Measurements from ENCODE around the gene F11. TPM values are rescaled to one million over a fixed set of nuclear protein-coding genes. Genes with fewer than 3 reads are reported as not detected.
"Not testable (repeated sequence)": the region's sequence is repeated elsewhere in the genome, so short reads cannot be mapped to it uniquely, and the experiment has no call there.

F11 gene
- total RNA-seq, 1 donor, result not detected

DNA sequence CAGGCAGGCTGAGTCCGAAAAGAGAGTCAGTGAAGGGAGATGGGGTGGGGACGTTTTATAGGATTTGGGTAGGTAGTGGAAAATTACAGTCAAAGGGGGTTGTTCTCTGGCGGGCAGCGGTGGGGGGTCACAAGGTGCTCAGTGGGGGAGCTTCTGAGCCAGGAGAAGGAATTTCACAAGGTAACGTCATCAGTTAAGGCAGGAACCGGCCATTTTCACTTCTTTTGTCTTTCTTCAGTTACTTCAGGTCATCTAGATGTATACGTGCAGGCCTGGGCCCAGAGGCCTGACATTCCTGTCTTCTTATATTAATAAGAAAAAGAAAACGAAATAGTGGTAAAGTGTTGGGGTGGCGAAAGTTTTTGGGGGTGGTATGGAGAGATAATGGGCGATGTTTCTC lies 24.0 kb upstream of the F11 start:
- H3K4me3 ChIP-seq (ENCODE audit: low read length); H3K9me3 ChIP-seq (ENCODE audit: low read depth, low read length); H3K27me3 ChIP-seq (ENCODE audit: insufficient read depth, low read length); H3K4me1 ChIP-seq (ENCODE audit: insufficient read depth, low read length): not testable (repeated sequence)

DNA sequence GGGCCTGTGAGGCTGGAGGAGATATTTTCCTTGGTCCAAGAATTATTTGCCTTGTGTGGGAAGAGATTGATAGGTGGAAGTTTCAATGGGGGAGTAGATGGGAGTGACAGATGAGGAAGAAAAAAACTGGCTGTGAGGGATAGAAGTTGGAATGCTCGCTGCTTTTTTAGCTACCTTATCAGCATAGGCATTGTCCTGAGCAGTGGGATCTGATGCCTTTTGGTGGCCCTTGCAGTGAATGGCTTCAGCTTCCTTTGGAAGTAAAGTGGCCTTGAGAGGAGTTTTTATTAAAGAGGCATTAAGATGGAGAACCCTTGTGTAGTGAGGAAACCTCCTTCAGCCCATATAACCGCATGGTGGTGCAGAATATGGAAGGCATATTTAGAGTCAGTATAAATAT lies 22.7 kb upstream of the F11 start:
- Histone ChIP-seq H3K4me1 (ENCODE audit: insufficient read depth, low read length) (no peaks in the 10 kb centered on the region), H3K27me3 (ENCODE audit: insufficient read depth, low read length) (no peaks in the 10 kb centered on the region), H3K9me3 (ENCODE audit: low read depth, low read length) (no peaks in the 10 kb centered on the region), H3K4me3 (ENCODE audit: low read length) (no peak overlapping the region)

DNA sequence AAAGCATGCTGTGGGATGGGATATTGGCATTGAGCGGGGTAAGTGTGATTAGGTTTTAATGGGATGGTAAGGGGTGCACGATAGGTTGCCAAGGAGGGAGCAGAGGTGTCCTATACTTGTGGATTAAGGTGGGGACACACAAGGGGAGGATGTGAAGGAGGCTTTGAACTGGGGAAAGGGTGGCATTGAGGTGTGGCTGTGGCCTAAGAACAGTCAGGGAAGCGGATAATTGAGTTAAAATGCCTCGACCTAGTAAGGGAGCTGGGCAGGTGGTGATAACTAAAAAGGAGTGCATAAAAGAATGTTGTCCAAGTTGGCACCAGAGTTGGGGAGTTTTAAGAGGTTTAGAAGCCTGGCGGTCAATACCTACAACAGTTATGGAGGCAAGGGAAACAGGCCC lies 21.2 kb upstream of the F11 start:
- Histone ChIP-seq H3K9me3 (ENCODE audit: low read depth, low read length) (no peaks in the 10 kb centered on the region), H3K4me1 (ENCODE audit: insufficient read depth, low read length) (no peaks in the 10 kb centered on the region), H3K27me3 (ENCODE audit: insufficient read depth, low read length) (no peaks in the 10 kb centered on the region), H3K4me3 (ENCODE audit: low read length) (no peak overlapping the region)

DNA sequence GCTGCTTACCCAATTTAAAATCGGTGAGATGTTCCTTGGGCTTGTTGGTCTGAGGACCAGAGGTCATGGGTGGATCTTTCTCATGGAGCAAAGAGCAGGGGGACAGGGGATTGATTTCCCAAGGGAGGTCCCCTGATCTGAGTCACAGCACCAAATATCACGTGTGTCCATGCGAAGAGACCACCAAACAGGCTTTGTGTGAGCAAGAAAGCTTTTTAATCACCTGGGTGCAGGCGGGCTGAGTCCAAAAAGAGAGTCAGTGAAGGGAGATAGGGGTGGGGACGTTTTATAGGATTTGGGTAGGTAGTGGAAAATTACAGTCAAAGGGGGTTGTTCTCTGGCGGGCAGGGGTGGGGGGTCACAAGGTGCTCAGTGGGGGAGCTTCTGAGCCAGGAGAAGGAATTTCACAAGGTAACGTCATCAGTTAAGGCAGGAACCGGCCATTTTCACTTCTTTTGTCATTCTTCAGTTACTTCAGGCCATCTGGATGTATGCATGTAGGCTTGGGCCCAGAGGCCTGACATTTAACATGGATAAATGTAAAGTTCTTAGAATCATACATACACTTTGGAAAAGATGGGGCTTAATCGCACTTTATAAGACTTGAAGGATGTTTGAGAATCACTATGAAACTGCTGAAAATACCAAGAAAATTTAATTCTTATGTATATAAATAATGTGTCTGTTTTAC lies 18.8 kb upstream of the F11 start:
- H3K27me3 ChIP-seq (ENCODE audit: insufficient read depth, low read length); H3K4me3 ChIP-seq (ENCODE audit: low read length); H3K9me3 ChIP-seq (ENCODE audit: low read depth, low read length); H3K4me1 ChIP-seq (ENCODE audit: insufficient read depth, low read length): not testable (repeated sequence)

DNA sequence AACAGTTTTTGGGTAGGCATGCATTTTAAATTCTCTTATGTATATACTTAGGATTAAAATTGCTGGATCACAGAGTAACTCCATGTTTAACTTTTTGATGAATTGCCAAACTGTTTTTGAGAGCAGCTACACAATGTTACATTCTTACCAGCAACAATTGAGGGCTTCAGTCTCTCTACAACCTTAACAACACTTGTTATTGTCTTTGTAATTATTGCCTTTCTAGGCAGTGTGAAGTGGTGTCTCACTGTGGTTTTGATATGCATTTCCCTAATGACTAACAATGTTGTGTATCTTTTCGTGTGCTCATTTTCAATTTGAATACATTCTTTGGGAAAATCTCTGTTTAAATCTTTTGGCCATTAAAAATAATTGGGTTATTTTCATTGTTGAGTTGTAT lies 17.3 kb upstream of the F11 start:
- Histone ChIP-seq H3K27me3 (ENCODE audit: insufficient read depth, low read length) (no peaks in the 10 kb centered on the region), H3K4me1 (ENCODE audit: insufficient read depth, low read length) (no peaks in the 10 kb centered on the region), H3K4me3 (ENCODE audit: low read length) (no peak overlapping the region), H3K9me3 (ENCODE audit: low read depth, low read length) (no peaks in the 10 kb centered on the region)

DNA sequence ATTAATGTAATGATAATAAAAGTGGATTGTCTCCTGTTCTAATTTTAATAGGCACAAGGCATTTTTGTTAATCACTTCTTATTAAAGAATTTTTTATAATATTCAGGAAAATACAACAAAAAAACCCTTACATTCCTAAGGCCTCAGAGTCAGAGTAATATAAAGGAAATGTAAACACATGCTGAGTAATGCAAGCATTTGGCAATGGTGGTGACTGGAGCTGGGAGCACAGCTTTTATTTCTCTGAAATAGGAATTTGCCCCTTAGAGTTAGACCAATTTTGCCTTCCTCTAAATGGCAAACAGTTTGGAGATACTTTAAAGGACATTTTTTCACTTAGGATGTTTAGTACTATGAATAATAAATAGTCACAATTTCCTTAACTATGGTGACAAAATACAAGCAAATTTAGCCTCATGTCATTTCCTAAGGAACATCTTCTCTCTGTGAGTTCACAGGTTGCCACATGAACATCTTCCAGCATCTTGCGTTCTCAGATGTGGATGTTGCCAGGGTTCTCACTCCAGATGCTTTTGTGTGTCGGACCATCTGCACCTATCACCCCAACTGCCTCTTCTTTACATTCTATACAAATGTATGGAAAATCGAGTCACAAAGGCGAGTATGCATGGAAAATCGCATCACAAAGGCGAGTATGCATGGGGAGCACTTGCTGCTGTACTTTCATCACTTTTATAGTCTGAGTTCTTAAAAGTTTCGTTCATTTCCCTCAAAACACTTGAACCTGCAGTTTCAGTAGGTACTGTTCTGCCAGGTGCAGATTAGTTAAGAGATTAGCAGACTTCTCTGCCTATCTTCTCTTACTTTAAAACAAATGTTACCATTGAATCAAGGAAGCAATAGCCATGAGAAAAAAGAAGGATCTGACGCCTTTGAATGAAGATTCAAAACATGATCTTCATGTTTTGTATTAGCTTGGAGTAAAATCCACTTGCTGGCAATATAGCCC lies 15.9 kb upstream of the F11 start:
- Histone ChIP-seq H3K27me3 (ENCODE audit: insufficient read depth, low read length) (no peaks in the 10 kb centered on the region), H3K9me3 (ENCODE audit: low read depth, low read length) (no peaks in the 10 kb centered on the region), H3K4me3 (ENCODE audit: low read length) (no peak overlapping the region), H3K4me1 (ENCODE audit: insufficient read depth, low read length) (no peaks in the 10 kb centered on the region)

DNA sequence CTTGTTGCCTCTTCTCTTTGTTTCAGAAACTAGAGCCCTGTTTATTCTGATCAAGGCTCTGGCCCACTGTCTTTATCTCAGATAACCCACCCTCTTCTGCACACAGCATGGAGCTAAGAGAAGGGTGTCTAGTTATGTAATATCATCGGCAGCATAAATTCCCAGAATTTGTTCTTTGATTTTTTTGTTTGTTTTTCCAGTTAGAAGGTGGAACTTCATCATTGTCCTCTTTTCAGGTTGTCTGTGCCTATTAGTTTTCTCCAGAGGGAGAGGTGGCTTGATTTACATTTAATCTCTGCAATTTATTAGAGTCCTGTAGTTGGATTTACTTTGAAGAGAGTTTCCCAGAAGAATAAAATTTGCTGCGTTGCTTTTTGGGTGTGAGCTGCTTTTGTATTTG lies 15.2 kb upstream of the F11 start:
- H3K9me3 ChIP-seq (ENCODE audit: low read depth, low read length), result no peaks in the 10 kb centered on the region
- no peaks in the 10 kb centered on the region for H3K4me1 ChIP-seq (ENCODE audit: insufficient read depth, low read length)
- H3K4me3 ChIP-seq (ENCODE audit: low read length), result no peak overlapping the region
- no peaks in the 10 kb centered on the region for H3K27me3 ChIP-seq (ENCODE audit: insufficient read depth, low read length)

DNA sequence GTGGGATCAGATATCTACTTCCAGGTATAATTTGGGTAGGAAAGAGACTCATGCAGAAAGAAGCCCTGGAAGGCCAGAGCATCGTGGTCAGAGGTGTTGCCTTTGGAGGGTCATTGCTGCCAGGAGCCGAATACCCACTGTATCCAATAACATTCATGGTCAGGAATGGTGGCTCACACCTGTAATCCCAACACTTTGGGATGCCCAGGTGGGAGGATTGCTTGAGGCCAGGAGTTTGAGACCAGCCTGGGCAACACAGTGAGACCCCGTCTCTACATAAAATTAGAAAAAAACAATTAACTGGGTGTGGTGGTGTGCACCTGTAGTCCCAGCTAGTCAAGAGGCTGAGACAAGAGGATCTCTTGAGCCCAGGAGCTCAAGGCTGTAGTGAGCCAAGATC lies 10.9 kb upstream of the F11 start:
- Histone ChIP-seq H3K4me1 (ENCODE audit: insufficient read depth, low read length) (no peaks in the 10 kb centered on the region), H3K27me3 (ENCODE audit: insufficient read depth, low read length) (no peaks in the 10 kb centered on the region), H3K9me3 (ENCODE audit: low read depth, low read length) (no peaks in the 10 kb centered on the region), H3K4me3 (ENCODE audit: low read length) (no peak overlapping the region)

DNA sequence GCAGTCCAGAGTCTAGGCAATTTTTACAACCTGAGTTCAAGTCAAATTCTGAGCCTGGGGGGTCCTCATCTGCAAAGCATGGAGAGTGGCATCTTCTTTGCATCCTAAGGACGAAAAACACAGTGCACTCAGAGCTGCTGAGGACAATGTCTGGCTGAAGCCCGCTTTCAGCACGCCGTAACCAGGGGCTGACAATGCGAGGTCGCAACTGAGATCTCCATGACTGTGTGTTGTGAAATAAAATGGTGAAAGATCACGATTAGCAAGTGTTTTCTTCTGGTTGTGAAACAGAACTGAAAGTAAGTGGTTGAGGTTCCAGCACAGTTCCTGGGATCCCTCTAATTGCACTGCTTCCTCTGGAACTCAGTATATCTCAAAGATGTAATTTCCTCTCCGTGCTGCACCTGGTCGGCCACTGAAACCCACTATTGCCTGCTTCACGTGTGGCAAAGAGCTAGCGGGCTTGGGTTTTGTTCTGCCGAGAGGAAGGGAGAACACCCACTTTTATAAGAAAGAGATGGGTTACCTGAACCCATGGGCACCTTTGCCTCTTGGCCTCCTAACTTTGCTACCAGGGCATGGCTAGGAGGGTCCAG lies 7.7 kb upstream of the F11 start:
- H3K4me1 ChIP-seq (ENCODE audit: insufficient read depth, low read length), result no peaks in the 10 kb centered on the region
- no peaks in the 10 kb centered on the region for H3K27me3 ChIP-seq (ENCODE audit: insufficient read depth, low read length)
- H3K4me3 ChIP-seq (ENCODE audit: low read length), result no peak overlapping the region
- no peaks in the 10 kb centered on the region for H3K9me3 ChIP-seq (ENCODE audit: low read depth, low read length)

DNA sequence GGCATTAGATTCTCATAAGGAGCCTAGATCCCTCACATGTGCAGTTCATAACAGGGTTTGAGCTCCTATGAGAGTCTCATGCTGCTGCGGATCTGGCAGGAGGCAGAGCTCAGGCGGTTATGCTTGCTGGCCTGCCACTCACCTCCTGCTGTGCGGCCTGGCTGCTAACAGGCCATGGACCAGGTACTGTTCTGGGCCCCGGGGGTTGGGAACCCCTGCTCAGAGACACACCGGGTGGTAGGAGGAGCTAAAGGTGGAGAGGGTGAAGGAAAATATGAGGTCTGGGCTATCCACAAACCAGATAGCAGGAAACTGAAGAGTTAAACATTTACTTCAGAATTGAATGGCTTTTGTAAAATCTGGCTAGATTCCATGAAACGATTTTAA lies 5.9 kb upstream of the F11 start:
- no peaks in the 10 kb centered on the region for H3K4me1 ChIP-seq (ENCODE audit: insufficient read depth, low read length)
- H3K9me3 ChIP-seq (ENCODE audit: low read depth, low read length), result no peaks in the 10 kb centered on the region
- no peak overlapping the region for H3K4me3 ChIP-seq (ENCODE audit: low read length)
- no peaks in the 10 kb centered on the region for H3K27me3 ChIP-seq (ENCODE audit: insufficient read depth, low read length)

DNA sequence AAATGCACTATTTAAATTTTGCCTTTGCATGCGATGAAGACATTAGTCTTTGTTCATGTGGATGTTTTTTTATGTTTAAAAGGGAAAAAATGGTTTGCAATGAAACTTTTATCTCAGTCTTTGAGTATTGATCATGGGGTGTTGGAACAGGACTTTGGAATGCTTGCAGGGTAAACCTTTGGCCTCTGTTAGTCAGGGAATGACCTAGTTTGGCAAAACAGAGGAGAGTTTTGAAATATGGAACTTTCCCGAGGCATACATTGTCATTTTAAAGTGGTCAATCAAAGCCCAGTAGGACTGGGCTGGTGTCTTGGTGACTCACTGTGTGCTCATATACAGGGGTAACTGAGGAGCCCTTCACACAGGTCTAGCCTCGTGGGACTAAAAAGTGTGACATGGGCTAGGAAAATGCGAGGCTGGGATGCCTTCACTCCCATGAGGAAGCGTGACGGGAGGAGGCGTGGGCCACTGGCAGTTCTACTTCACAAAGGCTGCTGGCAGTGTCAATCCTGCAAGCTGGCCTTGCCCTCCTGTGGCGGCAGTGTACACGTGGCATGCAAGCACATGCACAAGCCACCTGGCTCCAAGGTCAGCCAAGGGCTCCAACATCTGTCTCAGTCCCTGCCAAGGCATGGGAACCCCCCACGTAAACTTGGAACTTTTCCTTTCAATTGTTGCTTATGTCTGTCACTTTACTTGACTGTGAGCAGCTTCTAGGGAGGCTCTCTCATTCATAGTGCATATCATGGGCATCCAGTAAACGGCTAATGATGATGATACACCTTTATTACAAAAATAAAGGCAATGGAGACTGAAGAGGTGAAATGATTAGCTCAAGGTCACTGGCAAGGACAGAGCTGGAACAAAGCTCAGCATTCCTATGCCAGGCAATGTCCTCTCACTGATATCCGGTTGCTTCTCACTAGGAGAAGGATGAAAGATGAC lies 5.2 kb upstream of the F11 start:
- H3K9me3 ChIP-seq (ENCODE audit: low read depth, low read length), result no peaks in the 10 kb centered on the region
- no peaks in the 10 kb centered on the region for H3K4me1 ChIP-seq (ENCODE audit: insufficient read depth, low read length)
- no peaks in the 10 kb centered on the region for H3K27me3 ChIP-seq (ENCODE audit: insufficient read depth, low read length)
- no peak overlapping the region for H3K4me3 ChIP-seq (ENCODE audit: low read length)

DNA sequence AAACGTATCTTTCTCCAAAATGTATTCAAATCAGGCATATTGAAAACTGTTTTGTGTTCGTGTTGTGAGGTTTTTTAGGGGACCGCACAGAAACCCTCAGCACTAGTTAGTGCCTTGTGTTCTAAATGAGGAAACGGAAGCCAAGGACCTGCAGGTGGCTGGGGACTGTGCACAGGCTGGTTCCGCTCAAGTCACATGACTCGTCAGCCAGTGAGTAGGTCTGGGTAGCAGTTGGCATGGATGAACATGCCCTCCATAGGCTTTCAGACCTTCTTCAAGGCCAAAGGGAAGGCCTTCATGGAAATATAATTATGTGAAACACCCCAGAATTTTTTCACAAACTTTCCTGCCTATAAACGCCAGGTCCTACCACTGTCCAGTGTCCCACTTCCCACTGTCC lies 1.3 kb upstream of the F11 start:
- no peak overlapping the region for H3K4me3 ChIP-seq (ENCODE audit: low read length)

DNA sequence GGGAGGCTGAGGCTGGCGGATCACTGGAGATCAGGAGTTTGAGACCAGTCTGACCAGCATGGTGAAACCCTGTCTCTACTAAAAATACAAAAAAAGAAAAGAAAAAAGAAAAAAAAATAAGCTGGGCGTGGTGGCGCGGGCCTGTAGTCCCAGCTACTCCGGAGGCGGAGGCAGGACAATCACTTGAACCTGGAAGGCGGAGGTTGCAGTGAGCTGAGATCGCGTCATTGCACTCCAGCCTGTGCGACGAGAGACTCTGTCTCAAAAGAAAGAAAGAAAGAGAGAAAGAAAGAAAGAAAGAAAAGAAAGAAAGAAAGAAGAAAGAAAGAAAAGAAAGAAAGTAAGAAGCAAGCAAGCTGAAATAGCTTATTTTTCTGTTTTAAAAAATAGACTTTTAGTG lies 739 bp upstream of the F11 start:
- H3K4me3 ChIP-seq (ENCODE audit: low read length); H3K9me3 ChIP-seq (ENCODE audit: low read depth, low read length); H3K4me1 ChIP-seq (ENCODE audit: insufficient read depth, low read length): not testable (repeated sequence)

More for the DNA sequence above, 1.3 kb upstream of the F11 start:
- Histone ChIP-seq H3K27me3 (ENCODE audit: insufficient read depth, low read length) (no peaks in the 10 kb centered on the region), H3K4me1 (ENCODE audit: insufficient read depth, low read length) (no peaks in the 10 kb centered on the region), H3K9me3 (ENCODE audit: low read depth, low read length) (no peaks in the 10 kb centered on the region)

DNA sequence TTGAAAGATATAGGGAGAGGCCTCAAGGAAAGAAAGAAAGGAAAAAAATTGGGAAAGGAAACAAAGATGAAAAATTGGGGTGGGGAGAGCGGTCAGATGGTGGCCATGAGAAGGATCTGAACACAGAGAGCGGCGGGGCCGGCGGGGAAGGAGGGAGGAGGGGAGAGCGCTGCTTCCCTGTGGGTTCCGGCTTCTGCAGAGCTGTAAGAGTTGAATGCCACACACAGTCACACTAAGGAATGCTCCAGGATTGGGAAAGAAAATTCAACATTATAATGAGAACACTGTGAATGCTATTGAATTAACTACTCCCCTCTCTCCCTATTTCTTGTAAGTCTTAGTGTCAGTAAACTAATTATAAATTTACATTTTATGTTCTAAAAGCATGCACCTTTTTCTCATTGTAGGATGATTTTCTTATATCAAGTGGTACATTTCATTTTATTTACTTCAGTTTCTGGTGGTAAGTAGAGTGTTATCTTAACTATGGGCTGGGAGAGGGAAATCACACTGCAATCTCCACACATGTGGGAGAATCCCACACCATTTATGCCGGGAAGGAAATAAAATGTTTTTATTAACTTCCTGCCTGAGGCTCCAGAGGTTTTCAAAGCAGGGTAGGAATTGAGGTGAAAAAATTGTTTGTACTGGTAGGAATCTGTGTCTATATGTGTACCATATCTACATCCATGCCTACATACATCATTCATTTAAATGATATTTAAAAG lies 904 bp downstream of the F11 start:
- H3K4me1 ChIP-seq (ENCODE audit: insufficient read depth, low read length), result no peaks in the 10 kb centered on the region

More for the DNA sequence above, 739 bp upstream of the F11 start:
- not testable (repeated sequence) for H3K27me3 ChIP-seq (ENCODE audit: insufficient read depth, low read length)

More for the DNA sequence above, 904 bp downstream of the F11 start:
- H3K27me3 ChIP-seq (ENCODE audit: insufficient read depth, low read length), result no peaks in the 10 kb centered on the region
- no peaks in the 10 kb centered on the region for H3K9me3 ChIP-seq (ENCODE audit: low read depth, low read length)
- no peak overlapping the region for H3K4me3 ChIP-seq (ENCODE audit: low read length)

Data from mononuclear cell (primary cell).